Endometrial microvascular endothelial cells (primary cell): ENCODE results near the gene SPINT1. TPM values are rescaled to one million over a fixed set of nuclear protein-coding genes. Genes with fewer than 3 reads are reported as not detected.

Experiments
- in situ Hi-C: cut with HindIII; loops from 2 replicates; pipeline ENCODE4 v1.10.0; 2017; ENCODE audit warnings: low sequenced_read_pairs, low pct_unique_long_range_greater_than_20kb; ENCODE audit errors: inconsistent ontology term
- total RNA-seq: library from RNA; depleted of rRNA; stranded (reverse); fragments of >200 nt; gene quantifications from one replicate; pipeline ENCODE4 v1.2.3, GENCODE V29; 2015; ENCODE audit errors: inconsistent ontology term

SPINT1 gene
- total RNA-seq, 1 donor from 2014 or later = 0.93 TPM

DNA sequence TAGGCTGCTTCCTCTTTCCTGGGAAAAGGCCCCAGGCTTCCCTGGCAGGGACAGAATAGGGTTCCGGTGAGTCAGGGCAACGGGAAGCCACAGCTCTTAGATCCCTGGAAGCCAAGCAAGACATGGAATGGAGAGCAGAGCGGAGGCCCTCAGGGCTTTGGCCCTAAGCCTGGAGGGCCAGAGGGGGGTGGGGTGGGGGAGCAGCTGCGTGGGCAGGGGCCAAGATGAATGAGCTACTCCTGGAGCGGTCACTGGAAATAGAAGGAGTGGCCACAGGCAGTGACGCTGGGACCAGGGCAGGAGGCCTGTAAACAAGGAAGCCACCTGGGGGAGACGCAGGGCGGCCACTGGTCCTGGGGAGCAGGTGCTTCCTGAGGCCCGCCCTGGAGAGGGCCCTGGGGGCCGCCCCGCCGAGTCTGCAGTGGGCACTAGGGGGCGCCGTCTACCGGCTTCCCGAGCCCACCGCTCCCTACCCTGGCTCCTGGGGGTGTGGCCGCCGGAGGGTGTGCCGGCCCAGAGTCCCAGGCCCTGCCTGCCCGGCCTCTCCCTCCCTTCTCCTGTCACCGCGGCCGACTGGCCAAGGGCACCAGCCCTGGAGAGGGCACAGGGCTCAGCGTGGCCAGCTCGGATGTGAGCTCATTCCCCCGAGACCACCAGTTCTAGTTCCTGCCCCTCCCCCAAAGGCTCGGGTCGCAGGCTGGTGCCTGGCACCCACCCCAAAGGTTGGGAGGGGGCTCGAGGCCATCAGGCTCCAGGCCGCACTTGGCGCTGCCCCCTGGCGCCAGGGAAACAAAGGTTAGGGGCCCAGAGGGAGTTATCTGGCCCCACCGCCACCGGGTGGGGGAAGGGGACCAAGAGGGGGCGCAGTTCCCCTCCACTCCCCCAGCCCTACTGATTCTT lies 62.5 kb downstream of the SPINT1 start:
- in situ Hi-C loops = loop anchor here (25.0 kb wide), 1 partner anchor 106 kb away; no protein-coding TSS in a partner anchor

DNA sequence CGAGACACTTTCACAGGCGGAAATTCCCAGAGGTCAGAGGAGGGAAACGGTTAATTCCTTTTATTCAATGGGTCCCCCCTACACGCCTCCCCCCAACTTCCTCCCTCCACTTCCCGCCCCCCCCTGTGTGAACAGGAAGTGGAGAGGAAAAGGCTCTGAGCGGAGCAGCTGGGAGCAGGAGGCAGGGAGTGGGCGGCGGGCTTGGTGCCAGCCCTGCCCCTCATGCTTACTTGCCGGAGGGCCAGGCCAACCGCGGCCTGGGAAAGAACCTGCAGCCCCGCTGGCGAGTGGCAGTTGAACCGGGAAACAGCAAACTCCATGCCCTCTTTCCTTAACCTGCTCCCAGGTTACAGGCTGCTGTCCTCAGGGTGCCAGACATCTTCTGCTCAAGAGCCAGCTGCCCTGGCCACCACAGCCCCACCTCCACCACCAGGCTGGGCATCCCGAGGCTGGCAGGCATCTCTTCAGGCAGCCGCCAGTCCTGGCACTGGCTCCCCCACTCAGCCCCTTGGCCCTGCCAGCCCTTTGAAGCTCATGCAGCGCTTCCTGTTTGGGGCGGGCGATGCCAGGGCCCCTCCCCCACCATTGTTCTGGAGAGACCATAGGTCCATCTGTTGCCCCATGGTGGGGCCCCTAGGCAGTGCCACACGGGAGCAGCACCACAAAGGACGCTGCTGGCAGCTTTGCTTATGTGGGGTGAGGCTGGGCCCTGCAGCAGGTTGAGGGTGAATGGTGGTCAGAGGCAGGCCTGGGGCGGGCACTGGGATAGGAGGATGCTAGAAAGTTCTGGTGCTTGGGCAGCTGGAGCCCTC lies 63.3 kb downstream of the SPINT1 start:
- in situ Hi-C loops = loop anchor here (25.0 kb wide), 1 partner anchor 105 kb away; no protein-coding TSS in a partner anchor

Other genes with a start within 250 kb of the SPINT1 start
- 40.9 TPM for gene KNL1, start 249.8 kb upstream of the SPINT1 start, total RNA-seq
- gene RAD51, start 148.9 kb upstream of the SPINT1 start, total RNA-seq = 13.0 TPM
- 35.8 TPM for gene RMDN3, start 88.8 kb upstream of the SPINT1 start, total RNA-seq
- gene GCHFR, start 80.0 kb upstream of the SPINT1 start, total RNA-seq = 6.8 TPM
- not detected for gene C15orf62, start 74.1 kb upstream of the SPINT1 start, total RNA-seq
- gene ZFYVE19, start 37.0 kb upstream of the SPINT1 start, total RNA-seq = 35.5 TPM
- gene DNAJC17, start 36.6 kb upstream of the SPINT1 start, total RNA-seq = 47.3 TPM
- gene PPP1R14D, start 15.3 kb upstream of the SPINT1 start, total RNA-seq = not detected
- not detected for gene RHOV, start 30.2 kb downstream of the SPINT1 start, total RNA-seq
- gene VPS18, start 50.4 kb downstream of the SPINT1 start, total RNA-seq = 52.5 TPM
- 9.0 TPM for gene DLL4, start 85.3 kb downstream of the SPINT1 start, total RNA-seq
- 3.4 TPM for gene CHAC1, start 109.4 kb downstream of the SPINT1 start, total RNA-seq